Activated CD8-positive, alpha-beta T cell treated with anti-CD3 and anti-CD28 coated beads for 36 hours (primary cell): Measurements from ENCODE around the gene DMC1. TPM values are rescaled to one million over a fixed set of nuclear protein-coding genes. Genes with fewer than 3 reads are reported as not detected.

Experiments used
- ATAC-seq: fragments of 200-7000 bp; cut with Tn5 transposase; one replicate; pipeline ENCODE4 v1.10.0; 2021; ENCODE audit warnings: mild to moderate bottlenecking, moderate library complexity
- CTCF ChIA-PET: fragments of 350-600 bp; sonication (Branson Sonifier 250); formaldehyde crosslinking; loops from one replicate; lab custom pipeline; 2021; ENCODE audit warnings: antibody characterized with exemption; lab: Charles Lee
- POLR2A ChIA-PET: fragments of 350-600 bp; sonication (Branson Sonifier 250); formaldehyde crosslinking; loops from one replicate; lab custom pipeline; 2021; ENCODE audit warnings: antibody characterized with exemption; lab: Charles Lee
- DNase-seq: peaks from one replicate; pipeline ENCODE4 v3.0.0-alpha.2; 2020
- H3K27ac Mint-ChIP-seq: one replicate; pipeline ENCODE4 v1.8.0; 2021; ENCODE audit warnings: mild to moderate bottlenecking, mixed read lengths
- H3K27me3 Mint-ChIP-seq: one replicate; pipeline ENCODE4 v1.8.0; 2021; ENCODE audit warnings: mixed read lengths
- H3K36me3 Mint-ChIP-seq: one replicate; pipeline ENCODE4 v1.8.0; 2021; ENCODE audit warnings: low read depth, mixed read lengths
- H3K4me1 Mint-ChIP-seq: one replicate; pipeline ENCODE4 v1.8.0; 2021; ENCODE audit warnings: low read depth, mixed read lengths
- H3K4me3 Mint-ChIP-seq: one replicate; pipeline ENCODE4 v1.8.0; 2021; ENCODE audit warnings: mild to moderate bottlenecking, moderate library complexity, mixed read lengths
- H3K9me3 Mint-ChIP-seq: one replicate; pipeline ENCODE4 v1.8.0; 2021; ENCODE audit warnings: mixed read lengths
- CTCF ChIP-seq: fragments of 200-600 bp; IDR thresholded peaks from one replicate; pipeline ENCODE4 v1.8.0; 2022; ENCODE audit warnings: antibody characterized with exemption, mild to moderate bottlenecking
- intact Hi-C: fragments of 100-400 bp; cut with micrococcal nuclease; formaldehyde crosslinking; loops from one replicate; pipeline ENCODE4 v1.10.0; 2022
- total RNA-seq, 2 experiments: library from RNA; stranded (reverse); gene quantifications; one replicate each; pipeline ENCODE4 v1.2.3, GENCODE V29; 2021

DMC1 gene
- total RNA-seq, 2 experiments from 2014 or later = 14.2 to 15.1 TPM

- Mint-ChIP-seq H3K36me3 (no peaks in the 10 kb centered on the region), H3K4me1 (no peaks in the 10 kb centered on the region), H3K9me3 (no peaks in the 10 kb centered on the region), H3K27ac (no peak overlapping the region), H3K27me3 (peaks cover 2% of the 10 kb centered on the region), H3K4me3 (no peak overlapping the region)
- DNase-seq (no peak), ATAC-seq (no peak)
- TF ChIP-seq CTCF = no peak
- intact Hi-C loops = no loop called here
- ChIA-PET POLR2A (no interaction called here), CTCF (interaction anchor here (1.3 kb wide), 1 partner anchor 37 kb away, joined by 3 read pairs; no protein-coding TSS in a partner anchor)
Observed at GRCh38 chr22:38608992-38609750, 39.2 kb upstream of the DMC1 start.

GRCh38 chr22:38607680-38608079 is 37.7 kb upstream of the DMC1 start:
- no peak for TF ChIP-seq CTCF
- ChIA-PET POLR2A (no interaction called here), CTCF (no interaction called here)
- ATAC-seq = no peak
- no peak overlapping the region for H3K27ac Mint-ChIP-seq
- intact Hi-C loops = no loop called here
- H3K27me3 Mint-ChIP-seq = peaks cover 2% of the 10 kb centered on the region
- no peaks in the 10 kb centered on the region for H3K36me3 Mint-ChIP-seq
- DNase-seq = no peak
- H3K4me3 Mint-ChIP-seq = no peak overlapping the region
- H3K9me3 Mint-ChIP-seq = no peaks in the 10 kb centered on the region
- no peaks in the 10 kb centered on the region for H3K4me1 Mint-ChIP-seq

- intact Hi-C loops = no loop called here
- Mint-ChIP-seq H3K4me3 (no peak overlapping the region), H3K27ac (no peak overlapping the region), H3K27me3 (peaks cover 3% of the 10 kb centered on the region), H3K36me3 (no peaks in the 10 kb centered on the region), H3K4me1 (no peaks in the 10 kb centered on the region), H3K9me3 (no peaks in the 10 kb centered on the region)
- POLR2A ChIA-PET = no interaction called here
- ATAC-seq (no peak), DNase-seq (no peak)
- CTCF ChIA-PET = no interaction called here
- TF ChIP-seq CTCF = no peak
Observed at GRCh38 chr22:38602166-38602565, 32.2 kb upstream of the DMC1 start.

GRCh38 chr22:38601221-38601764 is 31.3 kb upstream of the DMC1 start:
- no peak for DNase-seq
- H3K27me3 Mint-ChIP-seq = peaks cover 1% of the 10 kb centered on the region

More at GRCh38 chr22:38601221-38601764, 31.3 kb upstream of the DMC1 start:
- intact Hi-C loops = no loop called here
- ATAC-seq = no peak
- Mint-ChIP-seq H3K27ac (no peak overlapping the region), H3K9me3 (no peaks in the 10 kb centered on the region), H3K4me1 (no peaks in the 10 kb centered on the region), H3K36me3 (no peaks in the 10 kb centered on the region), H3K4me3 (no peak overlapping the region)
- ChIA-PET POLR2A (no interaction called here), CTCF (no interaction called here)
- no peak for TF ChIP-seq CTCF
